Lower leg skin (tissue), 3 donors: ENCODE measurements around the gene KIF26B.

Experiments
- CTCF ChIP-seq, 3 donors: fragments of 450-650 bp; IDR thresholded peaks; one replicate each; pipeline ENCODE4 v1.5.1; 2016; ENCODE audit warnings: antibody characterized with exemption in 3 of 3, mild to moderate bottlenecking in 3 of 3, moderate library complexity in 2 of 3
- POLR2A ChIP-seq, 2 donors: fragments of 450-650 bp; IDR thresholded peaks; one replicate each; pipeline ENCODE4 v1.6.1; 2016 to 2017; ENCODE audit warnings: antibody characterized with exemption in 2 of 2, mild to moderate bottlenecking in 1 of 2, moderate library complexity in 1 of 2

GRCh38 chr1:245124644-245125043 lies 30.1 kb upstream of the KIF26B start:
- no peak for TF ChIP-seq CTCF (IDR thresholded peaks at IDR 0.05)
- no peak for TF ChIP-seq POLR2A (IDR thresholded peaks at IDR 0.05)
